ENCODE data around the gene ADI1. TPM values are rescaled to one million over a fixed set of nuclear protein-coding genes. Genes with fewer than 3 reads are reported as not detected.

ADI1 gene
- total and polyA plus RNA-seq, 12 donors, result 49.2 to 204 (median 166) TPM

DNA sequence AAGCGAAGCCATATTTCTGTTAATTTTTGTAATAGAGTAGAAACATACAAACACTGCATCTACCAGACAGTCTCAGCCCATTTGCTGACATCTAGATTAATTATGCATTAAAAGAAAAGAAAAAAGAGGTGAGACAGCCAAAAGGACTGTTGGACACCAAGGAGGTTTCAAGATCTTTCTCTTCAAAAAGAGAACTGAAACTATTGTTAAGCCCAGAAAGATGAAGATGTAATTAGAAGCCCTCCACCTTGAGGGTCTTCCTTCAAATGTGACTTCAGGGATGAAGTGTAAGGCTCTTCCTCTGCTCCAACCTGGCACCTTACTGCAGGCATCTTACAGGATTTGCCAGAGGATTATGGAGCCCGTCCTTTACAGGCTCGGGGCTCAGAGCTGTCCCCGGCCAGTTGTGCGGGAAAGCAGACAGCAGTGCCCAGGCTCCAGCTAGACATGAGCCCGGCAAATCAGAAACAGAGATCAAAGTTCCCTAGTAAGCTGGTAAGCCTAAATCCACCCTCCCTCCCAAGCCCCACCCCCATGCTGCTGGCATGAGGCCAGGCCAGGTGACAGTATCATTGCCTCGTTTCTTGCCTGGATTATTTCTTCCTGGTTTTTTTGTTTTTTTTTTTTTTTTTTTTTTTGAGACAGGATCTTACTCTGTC, 38.9 kb downstream of the ADI1 start:
- Histone ChIP-seq H3K4me3 (no peak overlapping the region), H3K36me3 (peaks cover 0 to 82% (median 13%) of the 10 kb centered on the region in 9 donors), H3K27ac (no peak overlapping the region), H3K4me1 (peaks cover 0 to 3% (median 0%) of the 10 kb centered on the region in 9 donors), H3K27me3 (no peaks in the 10 kb centered on the region), H3K9me3 (no peaks in the 10 kb centered on the region)
- TF ChIP-seq, protein P1, sequence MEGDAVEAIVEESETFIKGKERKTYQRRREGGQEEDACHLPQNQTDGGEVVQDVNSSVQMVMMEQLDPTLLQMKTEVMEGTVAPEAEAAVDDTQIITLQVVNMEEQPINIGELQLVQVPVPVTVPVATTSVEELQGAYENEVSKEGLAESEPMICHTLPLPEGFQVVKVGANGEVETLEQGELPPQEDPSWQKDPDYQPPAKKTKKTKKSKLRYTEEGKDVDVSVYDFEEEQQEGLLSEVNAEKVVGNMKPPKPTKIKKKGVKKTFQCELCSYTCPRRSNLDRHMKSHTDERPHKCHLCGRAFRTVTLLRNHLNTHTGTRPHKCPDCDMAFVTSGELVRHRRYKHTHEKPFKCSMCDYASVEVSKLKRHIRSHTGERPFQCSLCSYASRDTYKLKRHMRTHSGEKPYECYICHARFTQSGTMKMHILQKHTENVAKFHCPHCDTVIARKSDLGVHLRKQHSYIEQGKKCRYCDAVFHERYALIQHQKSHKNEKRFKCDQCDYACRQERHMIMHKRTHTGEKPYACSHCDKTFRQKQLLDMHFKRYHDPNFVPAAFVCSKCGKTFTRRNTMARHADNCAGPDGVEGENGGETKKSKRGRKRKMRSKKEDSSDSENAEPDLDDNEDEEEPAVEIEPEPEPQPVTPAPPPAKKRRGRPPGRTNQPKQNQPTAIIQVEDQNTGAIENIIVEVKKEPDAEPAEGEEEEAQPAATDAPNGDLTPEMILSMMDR (IDR thresholded peaks at IDR 0.05), result no peak
- WGBS, 2 donors, result 62 to 78% methylated on average over 7 of the region's 7 CpGs
- intact Hi-C loops (cut with DNase I), result no loop called here
- ATAC-seq, result no peak
- no peak for DNase-seq

DNA sequence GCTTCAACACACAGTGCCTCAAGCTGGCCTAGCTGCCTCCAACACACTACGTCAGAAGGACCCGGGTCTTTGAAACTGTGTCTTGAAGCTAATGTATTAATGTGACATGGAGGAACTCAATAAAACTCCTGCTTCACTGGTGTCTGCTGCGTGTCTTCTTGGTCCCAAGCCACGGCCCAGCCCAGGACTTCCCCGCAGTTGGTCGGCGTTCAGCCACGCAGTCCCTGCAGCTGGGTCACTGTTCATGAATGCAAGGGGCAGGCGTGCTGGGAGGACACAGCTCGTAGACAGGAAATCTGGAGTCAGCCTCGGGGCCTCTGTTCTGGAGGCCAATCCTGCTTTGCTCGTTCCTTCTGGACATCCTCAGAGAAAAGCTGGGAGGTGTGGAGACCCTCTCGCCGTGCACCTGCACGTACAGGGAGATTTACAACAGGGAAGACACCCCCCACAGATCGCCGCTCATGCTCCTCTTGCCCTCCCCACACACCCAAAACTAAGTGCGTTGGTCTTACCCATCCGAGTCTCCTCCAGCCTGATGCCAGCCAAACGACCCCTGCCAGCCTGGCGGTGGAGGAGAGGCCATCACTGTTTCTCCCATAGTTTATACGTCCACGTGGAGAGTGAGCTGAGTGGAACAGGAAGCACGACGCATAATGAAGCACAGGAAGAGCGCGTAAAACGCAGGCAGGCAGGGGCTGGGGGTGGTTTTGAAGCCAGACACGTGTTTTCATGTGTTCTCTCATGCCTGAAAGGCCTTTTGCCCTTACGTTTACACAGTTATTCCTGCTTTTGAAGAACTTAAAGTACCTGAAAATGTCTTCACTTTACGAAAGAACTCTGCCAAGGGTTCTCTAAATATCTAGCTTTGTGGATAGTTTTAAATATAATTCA, 39.7 kb downstream of the ADI1 start:
- intact Hi-C loops (cut with DNase I), result no loop called here
- peaks cover 0 to 89% (median 13%) of the 10 kb centered on the region in 9 donors for H3K36me3 ChIP-seq
- peaks cover 0 to 3% (median 0%) of the 10 kb centered on the region in 9 donors for H3K4me1 ChIP-seq
- DNase-seq (no peak), ATAC-seq (no peak)
- no peaks in the 10 kb centered on the region for H3K27me3 ChIP-seq
- TF ChIP-seq, protein P1 (IDR thresholded peaks at IDR 0.05), result no peak
- no peaks in the 10 kb centered on the region for H3K9me3 ChIP-seq
- 86 to 88% methylated on average over 31 of the region's 31 CpGs for WGBS, 2 donors
- no peak overlapping the region for H3K4me3 ChIP-seq
- H3K27ac ChIP-seq, result no peak overlapping the region

DNA sequence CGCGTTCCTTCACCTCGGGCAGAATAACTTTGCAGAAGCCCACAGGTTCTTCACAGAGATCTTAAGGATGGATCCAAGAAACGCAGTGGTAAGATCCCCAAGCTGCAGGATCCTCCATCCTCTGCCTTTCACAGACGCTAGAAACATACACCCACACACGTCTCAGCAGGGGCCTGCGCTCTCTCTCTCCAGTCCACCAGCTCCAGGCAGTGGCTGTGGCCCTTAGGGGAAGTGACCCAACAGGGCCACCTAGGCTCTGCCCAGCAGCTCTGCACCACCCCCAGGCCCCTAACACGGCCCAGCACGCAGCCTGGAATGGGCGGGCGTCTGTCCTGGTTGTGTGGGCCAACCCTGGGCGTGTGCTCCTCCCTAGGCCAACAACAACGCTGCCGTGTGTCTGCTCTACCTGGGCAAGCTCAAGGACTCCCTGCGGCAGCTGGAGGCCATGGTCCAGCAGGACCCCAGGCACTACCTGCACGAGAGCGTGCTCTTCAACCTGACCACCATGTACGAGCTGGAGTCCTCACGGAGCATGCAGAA, 40.4 kb downstream of the ADI1 start:
- no peak overlapping the region for H3K27ac ChIP-seq
- peaks cover 0 to 3% (median 0%) of the 10 kb centered on the region in 9 donors for H3K4me1 ChIP-seq
- peaks cover 0 to 97% (median 13%) of the 10 kb centered on the region in 9 donors for H3K36me3 ChIP-seq
- intact Hi-C loops (cut with DNase I), result no loop called here
- TF ChIP-seq, protein P1 (IDR thresholded peaks at IDR 0.05), result no peak
- no peaks in the 10 kb centered on the region for H3K9me3 ChIP-seq
- DNase-seq, result no peak
- ATAC-seq, result no peak
- no peaks in the 10 kb centered on the region for H3K27me3 ChIP-seq
- WGBS, 2 donors, result 94% methylated on average over 19 of the region's 19 CpGs
- no peak overlapping the region for H3K4me3 ChIP-seq

DNA sequence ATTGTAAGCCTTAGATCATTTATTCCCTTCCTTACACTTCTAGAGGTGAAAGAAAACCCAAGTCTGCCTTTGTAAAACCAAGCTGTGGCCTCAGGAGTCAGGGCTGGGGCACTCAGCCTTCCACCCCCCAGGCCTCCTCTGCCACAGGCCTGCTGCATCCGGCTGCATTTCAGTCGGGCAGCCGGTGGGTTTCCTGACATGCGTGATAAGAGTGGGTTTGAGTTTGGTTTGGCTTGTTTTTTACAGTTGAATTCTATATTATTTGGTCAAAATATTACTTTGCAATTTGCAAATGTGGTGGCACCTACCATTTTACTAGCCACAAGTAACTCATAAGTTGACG, 42.4 kb downstream of the ADI1 start:
- H3K27me3 ChIP-seq, result no peaks in the 10 kb centered on the region
- ATAC-seq, result no peak
- TF ChIP-seq, protein P1 (IDR thresholded peaks at IDR 0.05), result no peak
- no peak for DNase-seq
- no peak overlapping the region for H3K27ac ChIP-seq
- peaks cover 0 to 15% (median 9%) of the 10 kb centered on the region in 9 donors for H3K4me1 ChIP-seq
- no peaks in the 10 kb centered on the region for H3K9me3 ChIP-seq
- intact Hi-C loops (cut with DNase I), result no loop called here
- H3K4me3 ChIP-seq, result no peak overlapping the region
- H3K36me3 ChIP-seq, result peaks cover 0 to 97% (median 13%) of the 10 kb centered on the region in 9 donors
- WGBS, 2 donors, result 57 to 75% methylated on average over 5 of the region's 5 CpGs
